Prostate gland (tissue), 2 donors: Measurements from ENCODE around the gene CREG1. TPM values are rescaled to one million over a fixed set of nuclear protein-coding genes. Genes with fewer than 3 reads are reported as not detected.

Experiments used
- DNase-seq: peaks from one replicate; pipeline ENCODE4 v3.0.0-alpha.2; 2019; ENCODE audit warnings: low spot score
- H3K27ac ChIP-seq, 2 donors: fragments of 200-600 bp; sonication (generic); 2 replicates each; pipeline ENCODE4 v1.5.1; 2017 to 2019
- H3K27me3 ChIP-seq: fragments of 200-600 bp; sonication (generic); replicated peaks from 2 replicates; pipeline ENCODE4 v1.5.1; 2019; ENCODE audit not compliant: insufficient read depth
- H3K36me3 ChIP-seq, 2 donors: fragments of 200-600 bp; sonication (generic); 1 replicate in 1 of 2; 2 replicates in 1 of 2; pipeline versions ENCODE4 v1.5.1 to v1.8.1; 2017 to 2019
- H3K4me1 ChIP-seq: fragments of 200-600 bp; sonication (generic); replicated peaks from 2 replicates; pipeline ENCODE4 v1.5.1; 2019
- H3K4me3 ChIP-seq, 2 donors: fragments of 200-600 bp; sonication (generic); 2 replicates each; pipeline ENCODE4 v1.5.1; 2017 to 2019
- H3K9me3 ChIP-seq: fragments of 200-600 bp; sonication (generic); 2 replicates; pipeline ENCODE4 v1.5.1; 2017
- CTCF ChIP-seq, 4 experiments: fragments of 200-600 bp in 2 of 4; fragments of 450-650 bp in 2 of 4; sonication (generic) in 2 of 4; IDR thresholded peaks; 1 replicate in 3 of 4; 2 replicates in 1 of 4; pipeline ENCODE4 v1.5.1; 2016 to 2019; ENCODE audit warnings: antibody characterized with exemption in 4 of 4, mild to moderate bottlenecking in 2 of 4, moderate library complexity in 2 of 4
- POLR2A ChIP-seq: fragments of 450-650 bp; IDR thresholded peaks from one replicate; pipeline ENCODE4 v1.6.1; 2016; ENCODE audit warnings: antibody characterized with exemption, mild to moderate bottlenecking
- POLR2AphosphoS5 ChIP-seq: sonication (generic); formaldehyde crosslinking; IDR thresholded peaks from one replicate; pipeline ENCODE4 v1.6.1; 2017; ENCODE audit warnings: antibody characterized with exemption
- WGBS: methylation state at CpG from one replicate; pipeline ENCODE4 v1.1.5; 2018; 5-methylcytosine and 5-hydroxymethylcytosine counted together
- intact Hi-C: fragments of 100-400 bp; cut with DNase I; formaldehyde crosslinking; loops from one replicate; pipeline ENCODE4 v1.14.2; 2022
- total RNA-seq, 2 donors: library from RNA; depleted of rRNA; stranded (reverse); fragments of >200 nt; gene quantifications; one replicate each; pipeline ENCODE4 v1.1.0, GENCODE V29; 2016

The CREG1 gene
- total RNA-seq, 2 donors from 2014 or later: 132 to 204 TPM

GRCh38 chr1:167518331-167518700, 35.2 kb downstream of the CREG1 start, which contains the start of gene CD247:
CD247 (minus strand) TSS chr1:167518529; CDS start chr1:167518465, 64 bp downstream.
- intact Hi-C loops: no loop called here
- no peak for DNase-seq
- no peak within 1 kb of the TSS for H3K4me3 ChIP-seq

DNA sequence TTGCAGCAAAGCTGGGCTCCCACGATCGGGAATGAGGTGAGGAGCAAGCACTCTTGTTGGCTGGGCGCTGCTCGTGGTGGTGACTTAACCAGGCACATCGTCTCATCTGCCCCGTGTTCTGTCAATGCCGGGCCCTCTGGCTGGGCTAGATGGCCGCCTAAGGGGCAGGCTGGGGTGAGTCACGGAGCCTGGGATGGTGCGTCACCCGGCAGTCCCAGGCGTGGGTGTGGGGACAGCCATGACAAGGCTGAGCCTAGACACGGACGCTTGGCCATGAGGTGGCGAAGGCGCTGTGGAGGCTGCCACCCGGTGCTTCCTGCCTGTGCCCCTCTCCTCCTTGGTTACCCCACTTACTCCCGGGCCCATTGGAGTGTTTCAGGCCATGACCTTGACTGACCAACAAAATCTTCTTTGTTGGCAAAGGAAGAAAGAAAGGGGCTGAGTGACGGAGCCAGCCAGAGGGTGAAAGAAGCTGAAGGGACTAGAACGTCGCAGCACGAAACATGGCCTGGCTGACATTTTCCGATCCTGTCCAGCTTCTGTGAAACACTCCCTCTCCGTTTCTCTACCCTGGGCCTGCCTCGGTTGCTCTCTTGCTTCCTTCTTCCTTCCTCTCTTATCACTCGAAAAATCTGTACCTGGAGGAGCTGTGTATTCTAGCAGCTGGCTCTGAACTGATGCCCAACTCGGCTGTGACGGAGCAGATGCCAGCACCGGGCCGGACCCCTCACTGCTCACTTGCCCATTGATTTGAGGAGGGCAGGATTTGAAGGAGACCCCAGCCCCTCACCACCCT, 35.8 kb downstream of the CREG1 start:
- Histone ChIP-seq H3K4me3 (no peak overlapping the region), H3K27me3 (no peaks in the 10 kb centered on the region), H3K4me1 (no peaks in the 10 kb centered on the region), H3K36me3 (no peaks in the 10 kb centered on the region), H3K27ac (no peak overlapping the region), H3K9me3 (no peaks in the 10 kb centered on the region)
- TF ChIP-seq POLR2A (no peak), CTCF (IDR thresholded peaks at IDR 0.05) (no peak), POLR2AphosphoS5 (no peak)
- DNase-seq: no peak
- WGBS: 88% methylated on average over 30 of the region's 30 CpGs
- intact Hi-C loops: no loop called here

More at GRCh38 chr1:167518331-167518700, 35.2 kb downstream of the CREG1 start, which contains the start of gene CD247:
- no peaks in the 10 kb centered on the region for H3K4me1 ChIP-seq
- 89% methylated on average over 14 of the region's 14 CpGs for WGBS
- no peaks in the 10 kb centered on the region for H3K27me3 ChIP-seq
- H3K27ac ChIP-seq: no peak within 1 kb of the TSS
- H3K36me3 ChIP-seq: no peaks in the 10 kb centered on the region
- no peaks in the 10 kb centered on the region for H3K9me3 ChIP-seq
- TF ChIP-seq CTCF (IDR thresholded peaks at IDR 0.05): no peak
- TF ChIP-seq POLR2A: no peak

- Histone ChIP-seq H3K27ac (no peak overlapping the region), H3K27me3 (no peaks in the 10 kb centered on the region), H3K4me3 (no peak overlapping the region), H3K36me3 (no peaks in the 10 kb centered on the region), H3K9me3 (no peaks in the 10 kb centered on the region), H3K4me1 (no peaks in the 10 kb centered on the region)
- no peak for TF ChIP-seq POLR2A
- TF ChIP-seq POLR2AphosphoS5: no peak
- TF ChIP-seq CTCF (IDR thresholded peaks at IDR 0.05): no peak
- 90% methylated on average over 19 of the region's 19 CpGs for WGBS
- intact Hi-C loops: no loop called here
- DNase-seq: no peak
Measured at GRCh38 chr1:167516404-167517388, 36.9 kb downstream of the CREG1 start.

DNA sequence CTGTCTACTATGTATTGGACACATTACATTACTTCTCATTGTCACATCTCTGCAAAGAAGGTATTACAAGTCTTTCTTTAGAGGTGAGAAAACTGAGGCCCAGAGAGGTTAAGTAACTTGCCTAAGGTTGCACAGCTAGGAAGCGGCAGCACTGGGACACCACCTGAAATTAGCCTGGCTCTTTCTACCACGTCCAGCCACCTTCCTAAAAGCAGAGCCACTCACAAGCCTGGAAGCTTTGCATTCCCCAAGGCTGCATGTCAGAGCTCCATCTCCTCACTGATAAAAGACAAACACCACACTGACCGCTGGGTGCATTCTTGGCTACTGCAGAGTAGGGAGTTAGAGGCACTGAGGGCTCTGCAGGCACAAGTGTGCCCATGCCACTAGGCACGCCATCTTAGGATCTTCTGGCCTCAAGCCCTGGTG, 37.7 kb downstream of the CREG1 start:
- no peak for DNase-seq

More for the DNA sequence above, 37.7 kb downstream of the CREG1 start:
- TF ChIP-seq POLR2AphosphoS5: no peak
- TF ChIP-seq POLR2A: no peak
- no peak for TF ChIP-seq CTCF (IDR thresholded peaks at IDR 0.05)
- Histone ChIP-seq H3K27ac (no peak overlapping the region), H3K4me1 (no peaks in the 10 kb centered on the region), H3K9me3 (no peaks in the 10 kb centered on the region), H3K4me3 (no peak overlapping the region), H3K27me3 (no peaks in the 10 kb centered on the region), H3K36me3 (no peaks in the 10 kb centered on the region)
- intact Hi-C loops: no loop called here
- WGBS: 98% methylated on average over 4 of the region's 4 CpGs
